BLaER1 (cell line): ENCODE measurements around the gene TXNDC5.

ENCODE experiments used
- H3K27ac ChIP-seq: shearing (Covaris generic); formaldehyde crosslinking; 2 replicates; pipeline ENCODE4 v1.8.1; 2022
- H3K27me3 ChIP-seq: shearing (Covaris generic); formaldehyde crosslinking; 2 replicates; pipeline ENCODE4 v1.8.1; 2022
- H3K36me3 ChIP-seq: shearing (Covaris generic); formaldehyde crosslinking; 2 replicates; pipeline ENCODE4 v1.8.1; 2022
- H3K4me1 ChIP-seq: shearing (Covaris generic); formaldehyde crosslinking; 2 replicates; pipeline ENCODE4 v1.8.1; 2022
- H3K4me2 ChIP-seq: shearing (Covaris generic); formaldehyde crosslinking; 2 replicates; pipeline ENCODE4 v1.8.1; 2022
- H3K4me3 ChIP-seq: shearing (Covaris generic); formaldehyde crosslinking; 2 replicates; pipeline ENCODE4 v1.8.1; 2022
- H3K9ac ChIP-seq: shearing (Covaris generic); formaldehyde crosslinking; 2 replicates; pipeline ENCODE4 v1.8.1; 2022
- H3K9me3 ChIP-seq: shearing (Covaris generic); formaldehyde crosslinking; 2 replicates; pipeline ENCODE4 v1.8.1; 2022
- H4K20me1 ChIP-seq: shearing (Covaris generic); formaldehyde crosslinking; 2 replicates; pipeline ENCODE4 v1.8.1; 2022
- Cebpa-rat ChIP-seq: shearing (Covaris generic); IDR thresholded peaks from 2 replicates; pipeline ENCODE4 v1.8.1; 2022

The TXNDC5 gene

DNA sequence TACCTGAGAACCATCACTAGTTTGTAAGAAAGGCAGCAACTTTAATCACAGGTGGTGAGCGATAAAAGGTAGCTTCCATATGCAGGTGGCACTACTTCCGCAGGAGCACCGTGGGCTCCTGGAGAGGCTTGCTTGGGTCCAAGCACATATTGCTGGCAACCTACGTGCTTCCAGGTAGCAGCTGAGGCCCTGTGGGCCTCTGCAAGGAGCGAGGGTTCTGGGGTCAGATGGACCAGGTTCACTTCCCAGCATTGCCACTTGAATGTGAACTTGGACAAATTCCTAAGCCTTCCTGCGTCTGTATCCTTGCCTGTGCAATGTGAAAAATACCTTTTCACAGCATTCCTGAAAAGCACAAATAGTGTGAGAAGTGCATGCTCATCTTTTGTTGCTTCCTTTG, 31.0 kb downstream of the TXNDC5 start:
- H3K36me3 ChIP-seq = peaks cover 62% of the 10 kb centered on the region
- no peak for TF ChIP-seq Cebpa-rat
- H3K27me3 ChIP-seq = no peaks in the 10 kb centered on the region
- H3K4me2 ChIP-seq = no peak overlapping the region
- no peaks in the 10 kb centered on the region for H4K20me1 ChIP-seq
- H3K27ac ChIP-seq = no peak overlapping the region
- no peak overlapping the region for H3K9ac ChIP-seq
- H3K4me3 ChIP-seq = no peak overlapping the region
- H3K9me3 ChIP-seq = no peaks in the 10 kb centered on the region
- no peaks in the 10 kb centered on the region for H3K4me1 ChIP-seq

DNA sequence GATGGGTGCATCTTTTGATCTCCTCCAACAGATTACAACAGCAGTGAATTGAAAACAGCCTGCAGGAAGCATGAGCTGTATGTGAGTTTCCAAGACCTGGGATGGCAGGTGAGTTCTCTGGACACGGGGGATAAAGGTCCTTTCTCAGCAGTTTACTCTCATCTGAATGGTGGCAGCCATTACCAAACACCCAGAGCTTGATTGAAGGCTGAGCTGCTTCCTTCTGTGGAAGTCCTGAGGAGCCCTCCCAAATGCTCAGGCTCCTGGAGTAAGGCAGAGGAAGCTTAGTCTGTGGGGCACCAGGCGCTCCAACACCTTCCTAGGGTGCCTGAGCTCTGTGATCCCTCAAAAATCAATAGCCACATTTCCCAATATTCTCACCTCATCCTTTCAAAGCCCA, 31.5 kb downstream of the TXNDC5 start:
- no peaks in the 10 kb centered on the region for H4K20me1 ChIP-seq
- H3K9ac ChIP-seq = no peak overlapping the region
- H3K4me3 ChIP-seq = no peak overlapping the region
- H3K4me2 ChIP-seq = no peak overlapping the region
- no peaks in the 10 kb centered on the region for H3K27me3 ChIP-seq
- peaks cover 57% of the 10 kb centered on the region for H3K36me3 ChIP-seq
- no peak overlapping the region for H3K27ac ChIP-seq
- H3K4me1 ChIP-seq = no peaks in the 10 kb centered on the region
- TF ChIP-seq Cebpa-rat = no peak
- peaks cover 3% of the 10 kb centered on the region for H3K9me3 ChIP-seq

DNA sequence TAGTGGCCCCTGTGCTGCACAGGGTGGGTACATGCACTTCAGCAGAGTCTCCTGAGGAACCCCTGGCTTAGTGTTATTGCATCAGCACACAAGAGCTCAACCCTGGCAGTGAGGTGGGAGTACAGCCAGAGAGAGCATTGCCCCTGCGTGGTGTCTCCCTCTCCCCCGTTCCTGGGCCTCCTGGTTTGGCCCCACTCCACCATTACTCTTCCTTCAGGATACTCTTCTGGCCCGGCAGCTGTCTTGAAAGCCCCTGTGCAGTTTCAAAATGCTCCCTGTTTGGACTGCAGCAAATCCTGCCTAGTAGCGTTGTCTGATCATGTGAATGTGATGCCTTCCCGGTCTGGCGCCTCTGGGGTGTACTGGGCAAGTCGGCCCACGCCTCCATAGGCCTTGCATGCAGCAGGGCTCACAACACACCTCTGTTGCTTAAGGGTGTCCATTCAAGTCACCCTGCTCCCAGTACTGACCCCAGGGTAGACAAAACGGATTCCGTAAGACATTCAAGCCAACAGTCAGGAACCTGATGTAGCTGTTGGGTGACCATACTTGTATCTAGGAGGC, 32.1 kb downstream of the TXNDC5 start:
- H3K9me3 ChIP-seq = peaks cover 8% of the 10 kb centered on the region
- H4K20me1 ChIP-seq = no peaks in the 10 kb centered on the region
- H3K4me1 ChIP-seq = no peaks in the 10 kb centered on the region
- H3K36me3 ChIP-seq = peaks cover 51% of the 10 kb centered on the region
- H3K27me3 ChIP-seq = no peaks in the 10 kb centered on the region
- no peak overlapping the region for H3K27ac ChIP-seq
- H3K9ac ChIP-seq = no peak overlapping the region
- no peak overlapping the region for H3K4me2 ChIP-seq
- H3K4me3 ChIP-seq = no peak overlapping the region
- no peak for TF ChIP-seq Cebpa-rat

DNA sequence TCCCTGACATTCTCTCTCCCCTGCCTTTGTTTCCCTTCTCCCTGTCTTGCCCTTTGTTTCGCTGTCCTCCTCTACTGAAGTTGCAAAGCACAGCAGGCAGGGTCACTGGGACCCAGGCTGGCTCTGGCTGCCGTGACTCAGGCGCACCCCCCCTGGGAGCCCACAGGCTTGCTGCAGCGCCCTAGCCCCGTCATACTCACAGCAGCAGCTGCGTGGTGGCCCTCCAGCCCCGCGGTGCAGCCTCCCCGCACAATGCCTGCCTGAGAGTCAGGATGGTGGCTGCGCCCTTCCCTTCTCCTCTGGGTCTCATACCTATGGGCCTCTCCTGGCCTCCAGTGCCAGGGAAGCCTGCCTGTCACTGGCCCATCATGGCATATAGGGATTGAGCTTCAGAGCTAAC, 41.7 kb downstream of the TXNDC5 start:
- TF ChIP-seq Cebpa-rat = no peak
- Histone ChIP-seq H3K9me3 (peaks cover 30% of the 10 kb centered on the region), H3K4me2 (no peak overlapping the region), H3K36me3 (no peaks in the 10 kb centered on the region), H3K27ac (no peak overlapping the region), H4K20me1 (no peaks in the 10 kb centered on the region), H3K4me1 (no peaks in the 10 kb centered on the region), H3K27me3 (no peaks in the 10 kb centered on the region), H3K9ac (no peak overlapping the region), H3K4me3 (no peak overlapping the region)

DNA sequence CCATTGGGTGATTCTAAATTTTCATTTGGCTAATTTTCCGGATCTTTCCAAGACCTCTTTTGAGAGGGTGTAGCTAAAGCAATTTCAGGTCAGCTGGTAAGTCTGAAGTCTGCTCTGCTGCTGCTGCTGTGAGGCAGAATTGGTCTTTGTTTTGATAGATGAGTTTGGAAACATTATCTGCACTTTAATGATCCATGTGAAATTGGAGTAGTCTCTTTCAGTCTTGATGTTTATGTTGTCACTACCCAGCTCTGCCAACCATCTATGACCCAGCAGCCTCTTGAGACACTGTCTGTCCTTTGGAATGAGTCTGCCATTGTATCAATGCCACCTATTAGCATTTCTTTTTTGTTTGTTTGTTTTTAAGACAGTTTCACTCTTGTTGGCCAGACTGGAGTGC, 44.1 kb downstream of the TXNDC5 start:
- Histone ChIP-seq H3K36me3 (no peaks in the 10 kb centered on the region), H3K9me3 (peaks cover 8% of the 10 kb centered on the region; the same call in 1 of the 2 replicates), H3K9ac (no peak overlapping the region), H4K20me1 (no peaks in the 10 kb centered on the region), H3K27me3 (no peaks in the 10 kb centered on the region), H3K4me1 (no peaks in the 10 kb centered on the region), H3K4me2 (no peak overlapping the region), H3K27ac (no peak overlapping the region), H3K4me3 (no peak overlapping the region)
- no peak for TF ChIP-seq Cebpa-rat

DNA sequence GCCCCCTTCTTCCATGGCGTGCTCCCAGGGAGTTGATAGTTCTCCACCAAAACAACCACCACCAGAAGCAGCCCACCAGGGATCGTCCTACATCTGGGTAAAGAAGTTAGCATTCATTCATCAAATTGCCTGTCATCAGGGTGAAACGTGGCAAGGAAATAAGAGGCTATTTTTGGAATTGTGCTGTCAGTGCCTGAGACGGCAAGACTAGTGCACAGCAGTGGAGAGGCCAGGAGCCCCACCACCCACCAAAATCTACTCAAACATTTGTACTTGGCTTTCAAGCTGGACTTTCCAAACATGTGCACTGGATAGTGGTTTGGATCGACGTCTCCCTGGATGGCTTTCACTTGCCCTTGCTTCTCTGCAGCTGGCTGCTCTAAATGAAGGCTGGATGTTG, 44.8 kb downstream of the TXNDC5 start:
- TF ChIP-seq Cebpa-rat = no peak

DNA sequence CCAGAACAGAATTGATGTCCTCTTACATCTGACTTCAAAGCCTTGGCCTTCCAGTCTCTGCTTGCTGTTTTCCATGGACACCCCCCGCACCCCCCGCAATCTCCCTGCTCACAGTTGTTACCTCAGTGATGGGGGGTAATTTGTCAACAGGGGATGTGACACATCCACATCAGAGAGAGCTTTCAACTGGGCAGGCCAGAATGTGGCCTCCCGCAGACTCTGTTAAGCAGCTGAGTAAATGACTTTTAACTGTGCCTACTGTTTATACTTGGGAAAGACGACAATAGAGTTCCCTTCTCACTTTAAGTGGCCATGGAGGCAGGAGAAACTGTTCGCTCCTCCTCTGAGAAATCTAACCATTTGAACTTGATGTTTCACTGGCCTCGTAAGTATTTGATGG, 51.0 kb downstream of the TXNDC5 start:
- no peaks in the 10 kb centered on the region for H3K4me1 ChIP-seq
- H3K9me3 ChIP-seq = no peaks in the 10 kb centered on the region
- no peak for TF ChIP-seq Cebpa-rat
- no peak overlapping the region for H3K9ac ChIP-seq
- no peak overlapping the region for H3K27ac ChIP-seq
- H3K36me3 ChIP-seq = no peaks in the 10 kb centered on the region
- no peaks in the 10 kb centered on the region for H3K27me3 ChIP-seq
- no peaks in the 10 kb centered on the region for H4K20me1 ChIP-seq
- H3K4me2 ChIP-seq = no peak overlapping the region
- no peak overlapping the region for H3K4me3 ChIP-seq

More for the DNA sequence above, 44.8 kb downstream of the TXNDC5 start:
- Histone ChIP-seq H3K9ac (no peak overlapping the region), H3K4me3 (no peak overlapping the region), H4K20me1 (no peaks in the 10 kb centered on the region), H3K4me1 (no peaks in the 10 kb centered on the region), H3K9me3 (0 out of 2 replicates have a peak, but pooled peaks cover 7% of the 10 kb centered on the region), H3K4me2 (no peak overlapping the region), H3K27me3 (no peaks in the 10 kb centered on the region), H3K36me3 (no peaks in the 10 kb centered on the region), H3K27ac (no peak overlapping the region)

DNA sequence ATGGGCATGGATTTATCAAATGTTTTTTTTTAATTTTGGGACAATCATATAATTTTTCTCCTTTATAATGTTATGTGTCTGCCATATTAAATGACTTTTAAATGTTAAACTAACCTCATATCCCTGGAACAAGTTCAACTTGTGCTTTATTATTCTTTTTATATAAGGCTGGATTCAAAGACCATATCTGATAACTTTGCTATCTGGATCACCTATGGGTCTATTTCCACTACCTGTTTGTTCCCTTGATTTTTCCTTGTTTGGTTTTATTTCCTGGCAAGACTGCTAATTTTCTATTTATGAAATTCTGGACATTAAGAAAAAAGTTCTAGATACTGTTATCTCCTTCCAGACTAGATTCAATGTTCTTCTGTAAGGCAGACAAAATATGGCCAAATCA, 58.8 kb downstream of the TXNDC5 start:
- no peaks in the 10 kb centered on the region for H3K4me1 ChIP-seq
- H3K9me3 ChIP-seq = peaks cover 30% of the 10 kb centered on the region
- H3K4me2 ChIP-seq = no peak overlapping the region
- H4K20me1 ChIP-seq = no peaks in the 10 kb centered on the region
- TF ChIP-seq Cebpa-rat = no peak
- H3K27me3 ChIP-seq = no peaks in the 10 kb centered on the region
- no peak overlapping the region for H3K27ac ChIP-seq
- no peaks in the 10 kb centered on the region for H3K36me3 ChIP-seq
- H3K9ac ChIP-seq = no peak overlapping the region
- no peak overlapping the region for H3K4me3 ChIP-seq

DNA sequence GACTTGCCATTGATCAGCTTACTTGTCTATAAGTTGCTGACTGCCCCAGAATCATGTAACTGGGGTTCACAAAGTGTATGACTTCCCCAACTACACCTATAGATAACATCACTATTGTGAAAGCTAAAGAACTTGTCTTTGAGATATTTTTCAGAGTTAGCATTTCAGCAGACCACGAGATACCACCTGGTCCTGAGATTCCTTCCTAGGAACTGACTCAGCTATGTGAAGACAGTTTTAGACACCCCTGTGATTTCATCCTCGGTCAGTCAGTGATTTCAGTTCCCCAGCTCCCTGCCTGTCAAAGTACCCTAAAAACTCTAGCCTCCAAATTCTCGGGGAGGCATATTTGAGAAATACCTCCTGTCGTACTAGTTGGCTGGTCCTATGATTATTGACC, 62.4 kb downstream of the TXNDC5 start:
- H3K4me2 ChIP-seq = no peak overlapping the region
- H3K9ac ChIP-seq = no peak overlapping the region
- H3K4me1 ChIP-seq = no peaks in the 10 kb centered on the region
- H3K9me3 ChIP-seq = peaks cover 24% of the 10 kb centered on the region
- H3K4me3 ChIP-seq = no peak overlapping the region
- H3K36me3 ChIP-seq = no peaks in the 10 kb centered on the region
- H4K20me1 ChIP-seq = no peaks in the 10 kb centered on the region
- no peak for TF ChIP-seq Cebpa-rat
- no peak overlapping the region for H3K27ac ChIP-seq
- no peaks in the 10 kb centered on the region for H3K27me3 ChIP-seq

DNA sequence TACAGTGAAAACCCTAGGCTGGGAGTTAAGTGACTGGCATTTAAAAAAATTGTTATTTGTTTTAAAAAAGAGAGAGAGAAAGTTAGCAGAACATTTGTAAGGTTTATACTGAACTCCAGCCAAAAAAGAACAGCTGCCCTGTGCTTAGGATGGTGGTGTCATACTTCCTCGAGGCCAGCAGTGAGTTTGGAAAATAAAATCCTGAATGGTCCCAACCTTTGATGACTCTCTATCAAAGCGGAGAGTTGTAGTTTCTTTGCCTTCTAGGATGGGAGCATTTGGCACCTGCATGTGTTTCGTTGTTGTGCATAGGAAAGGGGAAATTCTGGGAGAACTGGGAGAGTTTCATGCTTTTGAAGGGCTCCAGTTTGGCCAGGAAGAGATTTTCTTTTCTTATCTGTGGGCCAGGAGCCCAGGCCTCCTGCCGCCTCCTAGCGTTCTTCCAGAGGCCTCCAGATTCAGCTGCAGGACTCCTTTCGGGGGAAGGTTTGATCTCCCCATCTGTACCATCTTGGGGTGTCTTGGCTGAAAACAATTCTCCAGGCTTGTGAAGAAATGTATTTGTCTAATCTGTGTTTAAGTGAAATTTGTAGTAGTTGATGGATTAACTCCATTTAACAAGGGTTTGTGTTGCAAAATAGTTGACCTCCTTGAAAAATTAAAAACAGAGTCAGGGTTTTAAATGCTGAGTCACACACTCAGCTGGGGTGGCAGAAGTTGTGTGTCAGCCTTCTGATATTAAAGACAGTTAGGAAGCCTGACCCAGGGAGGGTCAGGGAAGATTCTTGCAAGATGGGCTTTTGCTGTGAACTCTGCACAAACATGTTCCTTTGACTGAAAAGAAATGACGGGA, 63.4 kb downstream of the TXNDC5 start:
- TF ChIP-seq Cebpa-rat = no peak
- Histone ChIP-seq H3K9ac (no peak overlapping the region), H3K4me2 (no peak overlapping the region), H3K4me1 (no peaks in the 10 kb centered on the region), H4K20me1 (no peaks in the 10 kb centered on the region), H3K27ac (no peak overlapping the region), H3K9me3 (peaks cover 14% of the 10 kb centered on the region), H3K36me3 (no peaks in the 10 kb centered on the region), H3K4me3 (no peak overlapping the region), H3K27me3 (no peaks in the 10 kb centered on the region)
